HG03139 (cell line): Measurements from ENCODE around the gene HSPBP1.

Source experiments
- ATAC-seq: cut with Tn5 transposase; IDR thresholded peaks from one replicate; pipeline ENCODE4 v1.9.1; 2021; ENCODE audit not compliant: unreplicated experiment

HSPBP1 gene

GRCh38 chr19:55223291-55224037, 56.4 kb downstream of the HSPBP1 start:
- ATAC-seq, result no peak

GRCh38 chr19:55220525-55220924, 59.4 kb downstream of the HSPBP1 start:
- no peak for ATAC-seq

- no peak for ATAC-seq
Observed at GRCh38 chr19:55216461-55217198, 63.3 kb downstream of the HSPBP1 start.

- no peak for ATAC-seq
Observed at GRCh38 chr19:55213547-55213946, 66.4 kb downstream of the HSPBP1 start.

- ATAC-seq, result no peak
Observed at GRCh38 chr19:55212447-55212846, 67.5 kb downstream of the HSPBP1 start.
